22Rv1 (cell line): ENCODE measurements around the gene COCH.

Experiments
- ZFX ChIP-seq: fragments of 450-650 bp; IDR thresholded peaks from 2 replicates; pipeline ENCODE4 v1.6.1; 2017; ENCODE audit warnings: antibody characterized with exemption, borderline replicate concordance
- TF ChIP-seq, protein P1 (sequence below): fragments of 450-650 bp; IDR thresholded peaks from 2 replicates; pipeline ENCODE4 v1.5.1; 2017; ENCODE audit warnings: mild to moderate bottlenecking

GRCh38 chr14:30874999-30875787, 834 bp downstream of the COCH start:
- TF ChIP-seq, protein P1, sequence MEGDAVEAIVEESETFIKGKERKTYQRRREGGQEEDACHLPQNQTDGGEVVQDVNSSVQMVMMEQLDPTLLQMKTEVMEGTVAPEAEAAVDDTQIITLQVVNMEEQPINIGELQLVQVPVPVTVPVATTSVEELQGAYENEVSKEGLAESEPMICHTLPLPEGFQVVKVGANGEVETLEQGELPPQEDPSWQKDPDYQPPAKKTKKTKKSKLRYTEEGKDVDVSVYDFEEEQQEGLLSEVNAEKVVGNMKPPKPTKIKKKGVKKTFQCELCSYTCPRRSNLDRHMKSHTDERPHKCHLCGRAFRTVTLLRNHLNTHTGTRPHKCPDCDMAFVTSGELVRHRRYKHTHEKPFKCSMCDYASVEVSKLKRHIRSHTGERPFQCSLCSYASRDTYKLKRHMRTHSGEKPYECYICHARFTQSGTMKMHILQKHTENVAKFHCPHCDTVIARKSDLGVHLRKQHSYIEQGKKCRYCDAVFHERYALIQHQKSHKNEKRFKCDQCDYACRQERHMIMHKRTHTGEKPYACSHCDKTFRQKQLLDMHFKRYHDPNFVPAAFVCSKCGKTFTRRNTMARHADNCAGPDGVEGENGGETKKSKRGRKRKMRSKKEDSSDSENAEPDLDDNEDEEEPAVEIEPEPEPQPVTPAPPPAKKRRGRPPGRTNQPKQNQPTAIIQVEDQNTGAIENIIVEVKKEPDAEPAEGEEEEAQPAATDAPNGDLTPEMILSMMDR: no peak
- TF ChIP-seq ZFX: no peak
